ENCODE data around the gene SPINK1. TPM values are rescaled to one million over a fixed set of nuclear protein-coding genes. Genes with fewer than 3 reads are reported as not detected.
"Not testable (repeated sequence)": the region's sequence is repeated elsewhere in the genome, so short reads cannot be mapped to it uniquely, and the experiment has no call there.

SPINK1 gene
- total RNA-seq, 3 donors from 2014 or later = 254 to 1,081 (median 273) TPM

DNA sequence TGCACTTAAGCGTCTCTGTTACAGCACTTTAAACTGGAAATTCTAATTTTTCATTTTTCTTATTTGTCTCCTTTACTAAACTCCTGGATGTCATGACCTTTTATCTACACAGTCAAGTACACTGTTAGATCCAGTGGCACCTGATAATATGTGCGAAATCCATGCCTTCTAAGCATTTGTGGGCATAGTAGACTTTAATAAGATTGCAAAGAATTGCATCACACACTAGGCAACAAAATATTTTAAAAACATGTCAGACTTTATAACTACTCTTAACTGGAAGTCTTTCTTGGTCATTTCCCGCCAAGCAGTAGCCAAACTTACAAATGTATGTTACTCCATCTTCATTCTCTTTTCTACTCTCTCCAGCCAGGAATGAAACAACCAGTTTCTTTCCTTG lies 5.0 kb upstream of the SPINK1 start:
- no peak for TF ChIP-seq CTCF (IDR thresholded peaks at IDR 0.05)
- ATAC-seq (no peak), DNase-seq (no peak)
- no peak overlapping the region for H3K4me3 ChIP-seq
- H3K36me3 ChIP-seq (ENCODE audit: low read depth) = no peaks in the 10 kb centered on the region
- peaks cover 19% of the 10 kb centered on the region for H3K4me1 ChIP-seq (ENCODE audit: low read depth)
- no peaks in the 10 kb centered on the region for H3K9me3 ChIP-seq
- intact Hi-C loops (cut with DNase I, micrococcal nuclease) = no loop called here

- intact Hi-C loops (cut with DNase I, micrococcal nuclease) = no loop called here
- H3K4me3 ChIP-seq = no peak overlapping the region
- no peaks in the 10 kb centered on the region for H3K9me3 ChIP-seq
- H3K4me1 ChIP-seq (ENCODE audit: low read depth) = peaks cover 19% of the 10 kb centered on the region
- no peak for TF ChIP-seq CTCF (IDR thresholded peaks at IDR 0.05)
- H3K36me3 ChIP-seq (ENCODE audit: low read depth) = no peaks in the 10 kb centered on the region
- peak; percentile 40 for ATAC-seq
- no peak for DNase-seq
These were observed 3.9 kb upstream of the SPINK1 start for GRCh38 chr5:147835386-147835798.

DNA sequence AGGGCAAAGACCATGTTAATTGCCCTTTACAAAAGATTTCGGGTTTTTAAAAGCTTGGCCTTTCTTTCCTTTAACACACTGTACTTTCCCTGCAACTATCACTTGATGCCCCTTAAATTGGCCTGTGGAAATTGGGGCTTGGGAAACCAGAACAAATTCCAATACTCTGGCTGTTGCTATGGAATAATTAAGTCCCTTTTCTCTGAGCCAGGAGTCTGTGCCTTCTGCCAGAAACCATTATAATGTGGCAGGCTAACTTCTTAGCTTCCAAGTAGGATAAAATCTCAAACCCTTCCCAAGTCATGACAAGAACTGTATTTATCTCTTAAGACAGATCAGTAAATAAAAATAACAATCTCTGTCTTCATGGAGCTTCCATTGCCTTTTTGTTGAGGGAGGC lies 1.1 kb upstream of the SPINK1 start:
- peaks cover 12% of the 10 kb centered on the region for H3K4me1 ChIP-seq (ENCODE audit: low read depth)
- H3K9me3 ChIP-seq = no peaks in the 10 kb centered on the region
- no peak overlapping the region for H3K4me3 ChIP-seq
- TF ChIP-seq CTCF (IDR thresholded peaks at IDR 0.05) = no peak
- no peaks in the 10 kb centered on the region for H3K36me3 ChIP-seq (ENCODE audit: low read depth)
- intact Hi-C loops (cut with DNase I, micrococcal nuclease) = no loop called here
- DNase-seq (no peak), ATAC-seq (no peak)

DNA sequence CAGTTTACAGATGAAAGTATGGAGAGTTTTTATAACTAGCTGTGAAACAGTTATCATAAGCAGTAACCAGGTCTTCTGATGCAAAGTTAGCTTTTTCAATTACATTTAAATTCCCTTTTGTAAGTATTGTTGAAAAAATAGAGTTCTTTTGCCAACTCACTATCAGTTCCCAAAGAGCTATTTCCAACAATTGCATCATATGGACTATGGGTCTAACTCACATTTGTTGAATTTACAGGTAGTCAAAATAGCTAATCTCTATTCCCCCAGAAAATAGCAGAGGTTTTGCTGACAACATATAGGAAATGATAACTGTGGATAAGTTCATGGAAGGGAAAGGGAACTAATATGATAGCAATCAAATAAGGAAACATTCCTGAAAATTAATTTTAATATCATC lies 1.4 kb downstream of the SPINK1 start:
- no peaks in the 10 kb centered on the region for H3K9me3 ChIP-seq
- DNase-seq = no peak
- H3K4me3 ChIP-seq = no peak overlapping the region
- intact Hi-C loops (cut with DNase I, micrococcal nuclease) = no loop called here
- TF ChIP-seq CTCF (IDR thresholded peaks at IDR 0.05) = no peak
- no peaks in the 10 kb centered on the region for H3K4me1 ChIP-seq (ENCODE audit: low read depth)
- ATAC-seq = no peak
- H3K36me3 ChIP-seq (ENCODE audit: low read depth) = no peaks in the 10 kb centered on the region

DNA sequence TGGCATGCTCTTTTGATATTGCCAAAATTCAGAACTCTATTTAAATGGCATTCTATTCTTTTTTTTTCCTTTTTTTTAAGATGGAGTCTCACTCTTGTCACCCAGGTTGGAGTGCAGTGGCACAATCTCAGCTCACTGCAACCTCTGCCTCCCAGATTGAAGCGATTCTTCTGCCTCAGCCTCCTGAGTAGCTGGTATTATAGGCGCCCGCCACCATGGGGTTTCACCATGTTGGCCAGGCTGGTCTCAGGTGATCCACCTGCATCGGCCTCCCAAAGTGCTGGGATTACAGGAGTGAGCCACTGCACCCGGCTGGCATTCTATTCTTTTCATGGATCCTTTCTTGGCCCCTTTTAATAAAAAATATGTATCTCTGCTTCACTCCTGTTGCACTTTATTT lies 4.5 kb downstream of the SPINK1 start:
- H3K4me3 ChIP-seq; H3K4me1 ChIP-seq (ENCODE audit: low read depth); DNase-seq; ATAC-seq; H3K36me3 ChIP-seq (ENCODE audit: low read depth); intact Hi-C loops (cut with DNase I, micrococcal nuclease); H3K9me3 ChIP-seq: not testable (repeated sequence)

GRCh38 chr5:147826361-147826760 lies 5.1 kb downstream of the SPINK1 start:
- Histone ChIP-seq H3K4me1 (ENCODE audit: low read depth) (no peaks in the 10 kb centered on the region), H3K4me3 (no peak overlapping the region), H3K36me3 (ENCODE audit: low read depth) (no peaks in the 10 kb centered on the region), H3K9me3 (no peaks in the 10 kb centered on the region)
- intact Hi-C loops (cut with DNase I, micrococcal nuclease) = no loop called here
- TF ChIP-seq CTCF (IDR thresholded peaks at IDR 0.05) = no peak
- ATAC-seq (no peak), DNase-seq (no peak)
